BE2C (cell line): ENCODE data around the gene PSG1.
"Not testable (repeated sequence)": the region's sequence is repeated elsewhere in the genome, so short reads cannot be mapped to it uniquely, and the experiment has no call there.

Source experiments
- DNase-seq: peaks from one replicate; pipeline ENCODE4 v3.0.0-alpha.2; 2020
- H3K27me3 ChIP-seq: fragments of 250-450 bp; sonication (Bioruptor Pico); 2 replicates; pipeline ENCODE4 v1.5.1; 2020; ENCODE audit warnings: mild to moderate bottlenecking
- H3K36me3 ChIP-seq: fragments of 250-450 bp; sonication (Bioruptor Pico); 2 replicates; pipeline ENCODE4 v1.5.1; 2020; ENCODE audit warnings: mild to moderate bottlenecking
- H3K4me1 ChIP-seq: fragments of 250-450 bp; sonication (Bioruptor Pico); 2 replicates; pipeline ENCODE4 v1.5.1; 2020
- H3K4me3 ChIP-seq: 2 replicates; pipeline ENCODE4 v1.5.1; 2011; ENCODE audit warnings: low read depth, low read length
- H3K9me3 ChIP-seq: fragments of 250-450 bp; sonication (Bioruptor Pico); 2 replicates; pipeline ENCODE4 v1.5.1; 2020
- CTCF ChIP-seq: IDR thresholded peaks from 2 replicates; pipeline ENCODE4 v1.5.1; 2012; ENCODE audit warnings: mild to moderate bottlenecking, low read depth, low read length

PSG1 gene

GRCh38 chr19:42856866-42857543 lies 22.5 kb downstream of the PSG1 start:
- not testable (repeated sequence) for DNase-seq, H3K27me3 ChIP-seq, H3K4me1 ChIP-seq, H3K9me3 ChIP-seq, H3K36me3 ChIP-seq, H3K4me3 ChIP-seq
- peak; percentile 53 for TF ChIP-seq CTCF

GRCh38 chr19:42854745-42855144 lies 24.8 kb downstream of the PSG1 start:
- not testable (repeated sequence) for H3K27me3 ChIP-seq, DNase-seq

GRCh38 chr19:42853231-42853630 lies 26.3 kb downstream of the PSG1 start:
- not testable (repeated sequence) for H3K4me3 ChIP-seq, H3K36me3 ChIP-seq, DNase-seq, H3K9me3 ChIP-seq, H3K4me1 ChIP-seq, H3K27me3 ChIP-seq

More at GRCh38 chr19:42854745-42855144, 24.8 kb downstream of the PSG1 start:
- not testable (repeated sequence) for H3K36me3 ChIP-seq, H3K4me1 ChIP-seq, H3K4me3 ChIP-seq, H3K9me3 ChIP-seq

GRCh38 chr19:42852821-42853220 lies 26.7 kb downstream of the PSG1 start:
- H3K4me3 ChIP-seq, H3K27me3 ChIP-seq, H3K4me1 ChIP-seq, DNase-seq, H3K36me3 ChIP-seq, H3K9me3 ChIP-seq: not testable (repeated sequence)

GRCh38 chr19:42851718-42852280 lies 27.7 kb downstream of the PSG1 start:
- not testable (repeated sequence) for DNase-seq, H3K36me3 ChIP-seq, H3K4me3 ChIP-seq, H3K4me1 ChIP-seq, H3K9me3 ChIP-seq, H3K27me3 ChIP-seq

- H3K4me1 ChIP-seq, result no peaks in the 10 kb centered on the region
- no peaks in the 10 kb centered on the region for H3K9me3 ChIP-seq
- no peak overlapping the region for H3K4me3 ChIP-seq
- no peaks in the 10 kb centered on the region for H3K27me3 ChIP-seq
- no peaks in the 10 kb centered on the region for H3K36me3 ChIP-seq
- TF ChIP-seq CTCF, result no peak
- no peak for DNase-seq
Measured at GRCh38 chr19:42850981-42851717, 28.4 kb downstream of the PSG1 start.

GRCh38 chr19:42846597-42846996 lies 32.9 kb downstream of the PSG1 start:
- H3K27me3 ChIP-seq, result no peaks in the 10 kb centered on the region
- no peak for TF ChIP-seq CTCF
- no peaks in the 10 kb centered on the region for H3K4me1 ChIP-seq
- DNase-seq, result no peak
- no peak overlapping the region for H3K4me3 ChIP-seq
- H3K36me3 ChIP-seq, result no peaks in the 10 kb centered on the region
- H3K9me3 ChIP-seq, result no peaks in the 10 kb centered on the region

- not testable (repeated sequence) for H3K4me3 ChIP-seq, DNase-seq, H3K36me3 ChIP-seq, H3K4me1 ChIP-seq, H3K27me3 ChIP-seq, H3K9me3 ChIP-seq
Measured at GRCh38 chr19:42843631-42844030, 35.9 kb downstream of the PSG1 start.

GRCh38 chr19:42832746-42833442 lies 46.6 kb downstream of the PSG1 start:
- H3K36me3 ChIP-seq, H3K4me1 ChIP-seq, DNase-seq, H3K4me3 ChIP-seq, H3K9me3 ChIP-seq, H3K27me3 ChIP-seq: not testable (repeated sequence)

GRCh38 chr19:42832023-42832680 lies 47.4 kb downstream of the PSG1 start:
- not testable (repeated sequence) for DNase-seq, H3K4me1 ChIP-seq, H3K27me3 ChIP-seq, H3K4me3 ChIP-seq, H3K36me3 ChIP-seq, H3K9me3 ChIP-seq
